Stimulated activated CD4-positive, alpha-beta T cell treated with anti-CD3 and anti-CD28 coated beads, Interleukin-4, amount 100 ng/mL, for 1 hour (primary cell): ENCODE results near the gene F3.

Experiments
- DNase-seq: peaks from one replicate; pipeline ENCODE4 v3.0.0-alpha.2; 2020

F3 gene

DNA sequence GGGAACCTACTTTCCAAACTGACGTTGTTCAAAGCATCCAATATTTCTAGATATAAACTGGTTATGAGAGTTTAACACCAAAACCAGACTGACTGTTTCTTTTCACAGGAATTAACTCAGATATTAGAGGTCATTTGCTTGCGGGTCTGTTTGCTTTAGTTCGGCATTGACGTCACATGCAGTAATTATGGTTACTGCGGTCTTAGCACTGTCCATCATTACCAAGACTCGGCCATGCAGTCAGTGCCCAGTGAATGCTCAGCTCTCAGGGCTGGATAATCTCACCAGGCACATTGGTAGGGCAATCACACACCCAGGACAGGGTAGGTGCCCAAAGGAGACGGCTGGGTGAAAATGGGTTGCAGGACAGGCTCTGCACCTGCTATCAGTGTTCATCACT, 9.9 kb upstream of the F3 start:
- DNase-seq: no peak

DNA sequence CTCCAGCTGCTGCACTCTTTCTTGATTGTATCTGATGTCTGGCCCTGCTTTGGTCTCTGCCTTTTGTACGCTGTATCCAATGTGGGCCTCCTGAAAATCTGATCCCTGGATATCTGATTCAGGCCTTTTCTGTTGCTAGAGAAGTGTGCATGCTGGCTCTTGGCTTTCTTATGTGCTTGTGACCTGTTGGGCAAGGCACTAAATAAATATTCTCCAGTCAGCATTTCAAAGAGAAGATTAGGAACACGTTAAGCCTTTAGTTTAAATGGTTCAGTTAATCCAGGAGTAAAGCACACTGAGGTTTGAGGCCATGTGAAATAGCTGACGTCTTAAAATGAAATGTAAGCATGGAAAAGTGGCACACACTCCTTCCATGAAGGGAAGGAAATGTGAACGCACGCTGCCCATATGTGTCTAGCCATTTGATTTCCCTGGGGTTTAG, 9.3 kb upstream of the F3 start:
- DNase-seq: no peak

DNA sequence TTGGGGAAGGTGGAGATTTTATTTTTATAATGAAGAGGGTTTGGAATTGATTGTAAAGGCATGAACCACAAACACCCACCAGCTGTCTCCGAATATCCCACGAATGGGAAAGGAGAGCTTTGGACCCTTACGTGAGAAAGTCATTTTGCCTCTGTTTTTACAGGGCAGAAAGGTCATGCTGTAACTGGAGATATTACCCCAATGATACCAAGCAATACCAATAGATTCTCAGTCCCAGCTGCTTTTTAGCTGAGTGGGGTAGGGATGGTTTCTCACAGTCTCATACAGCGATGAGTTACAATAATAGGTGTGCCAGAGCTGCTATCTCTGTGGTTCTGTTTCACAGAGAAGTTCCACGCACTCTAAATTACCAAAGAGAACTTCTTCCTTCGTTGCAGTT, 8.8 kb upstream of the F3 start:
- no peak for DNase-seq

DNA sequence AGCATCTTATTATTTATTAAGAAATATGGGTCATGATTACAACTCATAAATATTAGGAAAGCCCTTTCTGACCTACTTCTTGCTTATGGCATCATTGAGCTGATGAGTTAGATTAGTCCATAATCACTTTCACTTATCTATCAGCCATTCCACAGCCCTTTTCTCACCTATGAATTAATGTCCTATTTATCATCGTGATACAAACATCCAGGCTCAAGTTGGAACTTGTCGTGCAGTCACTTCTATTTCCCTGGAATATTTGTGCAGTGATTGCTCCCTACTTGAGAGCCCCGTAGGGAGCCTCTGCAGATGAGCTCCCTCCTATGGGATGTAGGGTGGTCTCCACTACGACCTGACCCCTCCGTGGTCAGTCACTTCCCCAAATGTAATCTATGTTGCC, 8.1 kb upstream of the F3 start:
- DNase-seq: no peak

DNA sequence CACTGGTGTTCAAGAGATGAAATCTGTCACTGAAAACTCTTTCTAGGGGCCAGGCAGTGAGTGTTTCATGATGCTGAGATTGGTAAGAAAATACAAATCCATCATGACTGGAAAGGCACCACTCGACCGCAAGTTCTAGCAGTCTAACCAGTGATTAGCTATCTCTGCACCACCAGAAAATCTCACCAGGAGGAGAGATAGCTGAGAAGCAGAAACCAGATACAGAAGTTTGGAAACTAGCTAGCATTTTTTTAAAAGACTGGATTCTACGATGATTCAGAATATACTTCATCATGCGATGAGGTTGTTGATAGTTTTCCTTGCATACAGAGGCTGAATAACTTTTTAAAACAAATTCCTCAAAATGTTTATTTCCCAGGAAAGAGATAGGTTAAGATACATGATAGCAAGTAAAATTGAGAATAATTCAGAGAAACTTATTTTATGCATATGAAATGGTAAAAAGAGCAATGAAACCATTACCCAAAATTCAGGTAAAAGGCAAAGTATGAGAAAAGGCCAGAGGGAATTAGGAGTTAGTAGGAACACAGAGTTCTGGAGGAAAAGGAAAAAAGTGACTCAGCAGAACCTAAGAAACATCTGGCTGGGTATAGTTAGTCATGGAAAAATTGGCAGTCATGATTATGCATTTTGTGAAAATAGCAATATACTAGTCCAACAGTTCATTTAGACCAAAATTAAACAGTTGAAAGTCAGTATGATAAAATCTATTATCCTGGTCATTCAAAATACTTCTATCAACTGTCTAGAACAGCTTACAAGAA, 3.3 kb upstream of the F3 start:
- DNase-seq: no peak

DNA sequence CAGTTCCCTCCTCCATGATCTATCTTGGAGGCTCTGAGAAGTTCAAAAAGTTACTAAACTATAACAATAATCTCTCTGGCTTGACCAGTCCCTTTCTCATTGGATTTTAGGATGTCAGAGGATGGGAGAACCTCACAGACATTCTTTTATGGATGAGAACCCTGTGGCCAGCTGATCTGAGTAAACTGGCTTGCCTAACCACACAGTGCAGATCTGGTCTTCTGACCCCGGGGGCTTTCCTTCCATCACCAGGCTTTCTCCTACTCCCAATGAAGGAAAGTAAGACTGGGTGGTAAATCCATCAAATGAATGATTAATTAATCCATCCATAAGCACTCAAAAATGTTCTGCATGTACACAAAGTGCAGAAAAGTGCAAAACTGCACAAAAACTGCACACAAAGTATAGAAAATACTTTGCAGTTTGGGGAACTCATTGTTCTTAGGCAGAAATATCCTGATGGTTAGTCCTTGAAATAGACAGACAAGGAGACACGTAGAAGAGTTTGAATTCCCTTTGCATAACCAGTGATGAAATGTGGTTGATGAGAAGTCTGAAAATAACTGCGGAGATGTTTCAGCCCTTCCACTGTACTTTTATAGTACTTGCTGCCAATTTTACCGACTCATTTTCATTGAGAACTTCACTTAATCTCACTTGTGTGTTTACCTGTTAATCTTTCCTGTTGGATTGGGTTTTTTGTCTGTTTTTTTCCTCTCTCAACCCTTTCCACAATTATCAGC, 2.5 kb upstream of the F3 start:
- no peak for DNase-seq

DNA sequence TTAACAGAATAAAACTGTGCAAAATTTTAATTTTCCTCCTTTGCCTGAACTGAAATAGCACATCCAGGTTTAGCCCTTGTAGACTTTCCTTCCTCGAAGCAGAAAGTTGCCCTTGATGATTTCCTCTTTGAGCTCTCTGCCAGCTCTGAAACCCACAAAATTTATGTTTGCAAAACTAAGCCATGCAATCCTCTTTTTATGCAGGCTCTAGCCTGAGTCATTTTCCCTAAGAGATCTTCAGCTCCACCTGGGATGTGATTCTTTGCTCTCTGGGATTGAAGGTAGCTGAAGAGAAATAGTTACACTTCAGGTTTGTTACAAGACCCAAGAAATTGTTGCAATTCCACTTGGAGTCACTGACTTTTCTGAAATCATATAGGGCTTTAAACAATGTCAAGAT, 1.4 kb upstream of the F3 start:
- no peak for DNase-seq

DNA sequence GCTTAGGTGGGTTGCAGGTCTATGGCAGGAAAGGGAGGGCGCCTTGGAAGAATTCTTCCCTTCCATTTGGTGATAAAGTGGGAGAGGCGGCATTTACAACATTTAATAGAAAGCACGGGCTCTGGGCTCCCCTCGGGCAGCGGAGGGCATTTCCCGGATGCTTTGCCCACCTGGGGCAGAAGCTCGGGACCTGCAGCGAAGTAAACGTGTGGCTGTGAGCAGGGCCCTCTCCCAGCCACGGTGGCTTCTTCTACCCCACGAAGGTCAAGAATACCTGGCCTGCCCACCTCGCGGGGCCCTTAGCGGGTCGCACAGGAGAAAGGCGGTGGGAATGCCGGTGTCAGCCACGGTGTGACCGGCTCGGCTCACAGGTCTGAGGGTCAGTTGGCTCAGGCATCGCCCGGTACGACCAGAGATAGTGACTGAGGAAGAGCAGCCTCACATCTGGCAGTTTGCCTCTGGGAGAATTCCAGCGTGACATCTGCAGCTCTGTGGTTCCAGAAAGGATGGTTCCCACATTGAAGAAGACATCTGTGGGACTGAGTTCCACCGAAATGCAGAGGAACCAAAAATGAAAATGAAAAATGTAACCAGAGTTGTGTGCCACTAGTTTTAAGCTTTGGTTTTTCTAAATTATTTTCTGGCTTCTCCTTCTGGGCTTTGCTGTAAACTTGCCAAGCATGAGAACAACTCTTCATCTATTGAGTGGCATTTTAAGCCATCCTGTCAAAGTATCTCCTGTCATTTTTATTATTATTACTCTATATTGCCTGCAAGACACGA, 720 bp upstream of the F3 start:
- DNase-seq: no peak

DNA sequence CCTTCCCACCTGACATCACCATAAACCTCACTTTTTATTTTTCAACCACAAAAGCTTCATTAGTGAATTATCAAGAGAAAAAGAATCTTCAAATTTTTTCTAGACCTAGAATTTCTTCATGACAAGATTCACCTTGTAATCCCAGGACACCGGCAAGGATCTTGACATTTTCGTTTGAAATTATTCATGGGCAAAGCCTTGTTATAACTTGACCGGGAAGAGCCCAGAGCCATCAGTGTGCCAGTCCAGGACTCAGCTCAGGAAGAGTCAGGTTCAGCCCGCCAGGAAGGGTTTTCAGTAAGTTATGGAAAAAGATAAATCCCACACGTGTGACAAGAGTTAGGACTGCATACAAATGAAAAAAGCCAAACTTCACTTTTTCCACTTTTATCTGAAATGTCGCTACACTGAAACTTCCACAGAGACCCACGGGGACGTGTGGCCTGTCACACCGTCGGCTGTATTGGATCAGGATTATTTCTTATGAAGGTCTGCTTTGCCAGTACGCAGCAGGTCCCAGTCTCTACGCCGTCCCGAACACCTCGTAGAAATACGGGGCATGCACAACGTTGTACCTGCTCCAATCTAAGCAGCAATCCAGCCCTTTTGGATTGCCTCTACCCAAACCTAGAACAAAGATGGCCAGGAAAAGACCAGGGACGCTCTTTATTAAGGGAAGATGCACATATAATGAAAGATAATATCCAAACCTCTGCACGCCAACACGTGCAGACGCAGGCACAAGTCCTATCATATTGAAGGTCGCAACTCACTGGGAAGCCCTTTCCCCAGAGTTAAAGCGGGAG, 916 bp downstream of the F3 start:
- DNase-seq: no peak

DNA sequence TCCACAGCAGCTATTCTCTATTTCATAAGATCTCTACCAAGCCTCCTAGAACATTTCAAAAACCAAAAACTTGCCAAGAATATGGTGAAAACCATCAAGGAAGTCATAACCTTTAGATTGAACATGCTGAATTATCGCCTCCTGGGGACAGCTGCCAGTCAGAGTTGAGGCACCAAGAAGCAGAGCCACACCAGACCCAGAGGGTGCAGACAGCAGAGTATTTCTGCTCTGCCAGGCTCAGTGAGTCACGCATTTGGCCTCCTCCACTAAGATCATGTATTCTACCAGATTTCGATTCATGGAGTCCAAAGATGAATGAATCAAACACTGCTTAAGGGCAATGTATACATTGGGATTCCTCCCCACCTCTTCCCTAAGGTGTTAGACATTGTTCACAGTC, 2.1 kb downstream of the F3 start:
- DNase-seq: no peak

DNA sequence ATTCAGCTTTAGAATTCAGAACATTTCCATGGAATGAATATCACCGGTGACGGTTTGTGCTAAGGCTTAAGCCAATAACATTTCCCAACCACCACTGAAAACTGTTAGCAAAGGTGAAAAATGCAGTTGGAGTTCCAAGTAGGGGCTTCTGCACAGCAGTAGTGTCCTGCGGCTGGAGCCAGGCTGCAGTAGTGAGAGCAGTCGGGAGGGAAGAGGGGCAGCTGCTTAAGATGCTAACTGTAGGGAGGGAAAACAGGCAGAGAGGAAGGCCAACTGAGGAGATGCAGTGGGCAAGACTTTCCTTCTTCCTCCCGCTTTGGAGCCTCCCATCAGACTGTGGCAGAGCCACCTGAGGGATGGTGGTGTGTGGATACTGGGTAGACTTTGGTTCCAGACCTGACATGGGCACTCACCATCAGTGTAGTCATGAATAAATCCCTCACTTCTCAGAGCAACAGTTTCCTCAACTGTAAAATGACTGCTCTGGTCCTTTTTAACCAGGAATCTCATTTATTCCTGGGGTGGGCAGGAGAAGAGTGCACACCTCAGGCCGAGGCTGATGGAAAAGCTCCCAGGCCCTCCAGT, 3.2 kb downstream of the F3 start:
- DNase-seq: no peak

DNA sequence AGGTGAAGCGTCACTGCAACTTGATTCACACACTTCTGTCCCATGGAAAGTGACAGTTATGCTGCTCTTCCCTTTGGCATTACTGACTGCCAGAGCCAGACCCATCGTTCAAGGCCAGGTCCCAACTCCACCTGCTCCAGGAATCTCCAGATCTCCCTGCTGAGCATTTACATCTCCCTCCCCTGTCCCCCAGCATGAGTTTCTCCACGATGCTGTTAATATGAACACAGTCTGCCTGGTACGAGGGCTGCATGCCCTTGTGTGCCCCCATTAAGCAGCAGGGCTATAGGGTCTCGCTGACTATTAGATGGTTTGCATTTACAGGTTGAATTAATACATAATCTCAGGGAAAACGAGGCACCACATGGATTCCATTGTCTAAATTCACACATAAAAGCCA, 4.3 kb downstream of the F3 start:
- no peak for DNase-seq

DNA sequence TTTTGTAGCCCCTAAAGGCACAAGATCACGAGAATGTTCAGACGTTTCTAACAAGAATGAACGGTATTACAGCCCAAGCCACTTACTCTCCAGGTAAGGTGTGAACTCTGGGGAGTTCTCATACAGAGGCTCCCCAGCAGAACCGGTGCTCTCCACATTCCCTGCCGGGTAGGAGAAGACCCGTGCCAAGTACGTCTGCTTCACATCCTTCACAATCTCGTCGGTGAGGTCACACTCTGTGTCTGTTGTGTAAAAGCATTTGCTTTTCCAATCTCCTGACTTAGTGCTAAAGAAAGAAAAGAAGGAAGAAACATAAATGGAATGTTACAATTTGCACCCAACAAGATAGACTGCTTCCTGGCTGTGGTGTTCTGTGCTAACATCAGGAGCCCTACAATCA, 5.7 kb downstream of the F3 start:
- no peak for DNase-seq

DNA sequence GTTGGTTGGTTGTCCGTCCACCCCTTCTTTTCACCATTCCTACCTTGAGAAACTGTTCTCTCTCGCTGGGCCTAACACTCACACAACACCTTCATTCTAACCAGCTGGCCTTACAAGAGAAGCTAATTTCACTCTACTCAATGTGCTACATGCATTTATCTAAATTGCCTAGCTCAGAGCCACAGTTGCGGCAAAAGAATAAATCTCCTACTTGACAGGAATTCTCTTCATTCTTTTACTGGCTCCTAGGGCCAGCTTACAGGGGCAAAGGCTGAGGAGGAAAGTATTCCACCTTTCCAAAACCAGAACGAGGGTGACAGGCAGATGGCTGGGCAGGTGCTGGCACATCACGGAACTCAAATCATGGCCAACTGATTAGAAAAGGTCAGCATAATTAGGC, 6.5 kb downstream of the F3 start:
- DNase-seq: no peak

DNA sequence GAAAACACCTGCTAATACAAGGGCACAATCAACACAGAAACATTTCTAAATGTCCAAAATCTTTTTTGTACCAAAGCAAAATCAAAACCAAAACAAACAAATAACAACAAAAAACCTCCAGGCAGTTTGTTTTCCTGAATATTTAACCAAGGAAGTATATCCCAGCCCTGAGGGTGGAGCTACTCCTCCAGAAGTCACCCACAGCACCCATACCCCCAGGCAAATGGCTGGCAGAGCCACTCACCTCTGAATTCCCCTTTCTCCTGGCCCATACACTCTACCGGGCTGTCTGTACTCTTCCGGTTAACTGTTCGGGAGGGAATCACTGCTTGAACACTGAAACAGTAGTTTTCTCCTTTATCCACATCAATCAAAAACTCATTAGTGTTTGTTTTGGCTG, 9.5 kb downstream of the F3 start:
- no peak for DNase-seq

DNA sequence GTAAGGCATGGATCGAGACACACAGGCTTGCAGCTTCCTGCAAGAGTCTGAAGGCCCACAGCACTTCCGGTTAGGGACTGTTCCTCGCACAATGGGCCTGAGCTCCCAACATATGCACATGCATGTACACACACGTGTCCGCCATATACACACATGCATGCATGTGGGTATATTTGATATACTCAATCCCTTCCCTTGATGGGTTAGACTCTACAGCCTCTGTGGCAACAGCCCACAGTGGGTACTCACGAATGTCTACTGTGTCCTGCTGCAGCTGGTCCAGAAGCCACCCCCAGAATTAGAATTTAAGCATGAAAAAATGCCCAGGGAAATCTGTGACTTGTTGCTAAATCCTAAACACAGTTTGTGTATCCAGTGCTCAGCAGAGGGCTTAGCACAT, 9.9 kb downstream of the F3 start:
- no peak for DNase-seq

DNA sequence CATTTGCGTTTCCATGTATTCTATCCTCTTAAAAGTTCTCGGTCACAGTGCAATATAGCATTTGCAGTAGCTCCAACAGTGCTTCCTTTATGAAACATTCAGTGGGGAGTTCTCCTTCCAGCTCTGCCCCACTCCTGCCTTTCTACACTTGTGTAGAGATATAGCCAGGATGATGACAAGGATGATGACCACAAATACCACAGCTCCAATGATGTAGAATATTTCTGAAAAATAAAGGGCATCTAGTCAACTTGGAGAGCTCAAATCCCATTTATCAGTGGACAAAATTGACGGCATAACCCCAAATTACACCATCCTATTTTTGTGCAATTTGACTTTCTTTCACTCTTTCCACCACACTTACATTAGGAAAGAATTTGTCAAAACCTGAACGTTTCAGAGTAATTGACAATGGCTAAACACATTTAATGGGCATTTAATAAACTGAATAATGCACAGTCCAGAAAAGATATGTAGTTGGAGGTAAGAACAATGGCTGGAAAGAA, 11.1 kb downstream of the F3 start:
- DNase-seq: no peak

DNA sequence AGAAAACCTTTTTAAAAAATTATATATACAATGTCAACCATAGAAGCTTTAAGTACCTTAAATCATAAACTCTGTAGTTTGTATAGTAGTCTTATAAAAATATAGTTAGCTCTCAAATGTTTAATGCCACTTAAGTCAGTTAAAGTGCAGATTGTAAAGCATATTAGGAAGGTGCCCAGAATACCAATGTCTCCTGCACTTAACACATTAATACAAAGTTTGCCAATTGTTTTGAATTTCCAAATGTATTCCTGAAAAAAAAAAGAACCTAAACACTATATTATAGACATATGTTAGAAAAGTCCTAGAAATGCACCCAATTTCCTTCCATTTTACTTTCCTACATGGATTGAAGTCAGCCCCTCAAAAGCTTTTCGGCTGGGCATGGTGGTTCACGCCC, 12.1 kb downstream of the F3 start:
- no peak for DNase-seq

DNA sequence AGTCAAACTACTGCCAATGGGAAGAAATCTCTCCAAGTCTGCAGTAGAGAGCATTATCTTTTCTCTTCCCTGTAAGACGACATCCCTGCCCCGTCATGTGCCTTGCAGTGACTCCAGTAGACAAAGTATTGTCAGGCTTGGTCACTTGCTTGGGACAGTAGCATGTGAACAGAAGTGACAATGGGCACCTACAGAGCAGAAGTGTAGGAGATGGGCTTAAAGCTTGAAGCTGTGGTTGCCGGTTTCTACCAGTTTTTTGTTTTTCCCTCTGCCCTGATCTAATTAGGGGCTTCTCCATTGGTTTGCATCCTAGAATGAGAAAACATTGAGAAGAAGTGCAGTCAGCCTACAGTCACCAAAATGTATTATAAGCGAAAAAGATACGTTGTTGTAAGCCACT, 12.7 kb downstream of the F3 start:
- DNase-seq: no peak

DNA sequence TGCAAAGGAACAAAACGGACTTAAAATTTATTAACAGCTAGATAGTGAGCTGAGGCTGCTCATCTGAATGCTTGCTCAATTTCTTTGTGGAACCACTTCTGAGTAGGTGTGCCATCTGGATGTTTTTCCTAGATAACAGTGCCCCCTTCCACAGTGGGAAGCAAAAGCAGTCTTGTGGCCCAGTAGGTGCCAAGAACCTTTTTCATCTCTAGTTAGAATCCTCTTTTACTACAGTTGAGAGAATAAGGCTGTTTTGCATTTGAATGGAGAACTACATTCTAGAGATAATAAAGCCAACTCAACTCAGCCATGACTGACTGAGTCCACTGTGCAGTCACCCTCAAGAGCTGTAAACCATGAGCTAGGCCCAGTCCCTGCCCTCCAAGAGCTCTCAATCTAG, 13.3 kb downstream of the F3 start:
- no peak for DNase-seq

DNA sequence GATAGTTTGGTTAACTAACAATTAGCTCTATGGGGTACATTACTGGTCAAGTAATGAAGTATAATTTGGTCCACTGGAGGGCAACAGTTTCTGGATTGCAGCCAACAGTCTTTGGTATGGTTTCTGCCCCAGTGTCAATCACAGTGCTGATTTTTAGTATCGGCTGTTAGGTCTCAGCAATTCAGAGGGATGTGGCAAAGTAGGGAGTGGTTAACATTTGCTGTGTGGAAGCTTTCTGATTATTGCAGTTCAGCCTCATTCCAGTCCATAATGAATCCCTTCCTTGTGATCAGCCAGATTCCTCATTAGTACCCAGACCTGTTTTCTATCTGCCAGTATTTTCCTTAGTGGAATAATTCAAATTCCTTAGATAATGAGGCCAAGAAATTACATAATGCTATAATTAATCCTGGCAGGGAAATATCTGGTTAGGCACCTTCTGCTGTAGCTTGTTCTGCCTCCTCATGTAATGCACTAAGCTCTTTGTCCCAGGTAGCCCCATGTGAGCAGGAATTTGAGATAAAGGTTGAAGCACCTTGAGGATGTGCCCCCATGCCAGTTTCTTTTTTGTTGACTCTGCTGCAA, 14.0 kb downstream of the F3 start:
- no peak for DNase-seq
